NCI-H82 (cell line): ENCODE measurements around the gene PRMT7.

Experiments
- DNase-seq: peaks from one replicate; lab custom pipeline; 2025; lab: John Stamatoyannopoulos, UW

PRMT7 gene

DNA sequence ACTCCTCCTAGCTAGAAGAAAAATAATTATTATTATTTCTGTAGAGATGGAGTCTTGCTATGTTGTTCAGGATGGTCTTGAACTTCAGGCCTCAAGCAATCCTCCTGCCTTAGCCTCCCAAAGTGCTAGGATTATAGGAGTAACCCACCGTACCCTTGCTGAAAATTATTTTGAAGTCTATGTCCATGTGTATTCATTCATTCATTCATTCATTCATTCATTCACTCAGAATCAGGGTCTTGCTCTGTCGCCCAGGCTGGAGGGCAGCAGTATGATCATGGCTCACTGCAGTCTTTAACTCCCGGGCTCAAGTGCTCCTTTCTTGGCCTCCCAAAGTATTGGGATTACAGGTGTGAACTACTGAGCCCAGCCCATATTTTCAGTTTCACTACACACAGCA, 4.2 kb upstream of the PRMT7 start:
- DNase-seq: no peak

- DNase-seq: no peak
Observed at GRCh38 chr16:68309799-68310198, 1.0 kb upstream of the PRMT7 start.

- DNase-seq: no peak
Observed at GRCh38 chr16:68310437-68310773, 414 bp upstream of the PRMT7 start.

DNA sequence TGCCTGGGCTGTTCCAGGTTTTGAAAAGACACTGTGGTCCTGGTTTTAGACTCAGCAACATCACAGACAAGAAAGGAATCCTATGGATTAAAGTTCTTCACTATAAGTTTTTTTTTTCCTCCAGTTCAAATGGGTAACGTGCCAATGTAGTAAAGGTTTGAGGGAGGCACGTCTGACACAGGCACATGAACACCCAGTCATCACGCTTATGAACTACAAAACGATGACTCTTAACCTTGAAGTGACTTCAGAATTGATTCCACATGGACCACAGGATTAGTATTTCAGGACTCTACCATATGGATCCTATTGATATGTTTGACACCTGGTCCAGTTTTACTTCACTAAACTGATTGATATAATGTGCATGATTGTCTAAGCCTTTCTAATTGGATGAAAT, 2.3 kb downstream of the PRMT7 start:
- DNase-seq: peak; percentile 96

DNA sequence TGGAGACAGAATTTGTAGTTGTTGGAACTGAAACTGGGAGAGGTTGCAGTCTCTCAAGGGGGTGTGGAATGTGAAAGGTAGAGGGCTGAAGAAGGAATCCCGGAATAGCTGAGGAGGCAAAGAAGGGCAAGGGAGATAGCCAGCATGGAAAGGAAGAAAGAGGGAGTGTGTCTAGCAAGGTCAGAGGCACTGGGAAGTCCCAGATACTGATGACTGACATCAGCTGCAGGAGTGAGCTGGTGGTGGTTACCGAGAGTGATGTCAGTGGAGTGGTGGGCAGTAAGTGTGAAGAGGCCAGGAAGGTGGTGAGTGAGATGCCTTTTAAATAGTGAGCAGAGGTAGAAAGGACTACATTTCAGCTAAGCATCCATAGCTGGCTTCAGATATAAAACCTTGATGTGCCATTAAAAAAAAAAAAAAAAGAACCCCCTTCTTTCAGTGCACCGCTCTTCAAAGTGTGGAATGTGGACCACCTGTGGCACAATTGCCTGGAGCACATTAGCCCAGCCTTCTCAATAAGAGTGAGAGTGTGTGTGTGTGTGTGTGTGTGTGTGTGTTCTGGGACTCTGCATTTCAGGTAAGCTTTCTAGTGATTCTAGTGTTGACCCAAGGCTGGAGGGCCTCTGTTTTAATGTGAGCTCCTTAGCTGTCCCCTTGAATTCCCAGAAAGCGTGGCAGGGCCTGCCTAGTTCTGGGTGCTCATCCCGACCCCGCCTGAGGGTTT, 8.5 kb downstream of the PRMT7 start:
- DNase-seq: no peak

- no peak for DNase-seq
Observed at GRCh38 chr16:68324336-68324735, 13.5 kb downstream of the PRMT7 start.

- no peak for DNase-seq
Observed at GRCh38 chr16:68324780-68325357, 14.1 kb downstream of the PRMT7 start.

- peak; percentile 88 for DNase-seq
Observed at GRCh38 chr16:68328151-68328859, 17.5 kb downstream of the PRMT7 start.

DNA sequence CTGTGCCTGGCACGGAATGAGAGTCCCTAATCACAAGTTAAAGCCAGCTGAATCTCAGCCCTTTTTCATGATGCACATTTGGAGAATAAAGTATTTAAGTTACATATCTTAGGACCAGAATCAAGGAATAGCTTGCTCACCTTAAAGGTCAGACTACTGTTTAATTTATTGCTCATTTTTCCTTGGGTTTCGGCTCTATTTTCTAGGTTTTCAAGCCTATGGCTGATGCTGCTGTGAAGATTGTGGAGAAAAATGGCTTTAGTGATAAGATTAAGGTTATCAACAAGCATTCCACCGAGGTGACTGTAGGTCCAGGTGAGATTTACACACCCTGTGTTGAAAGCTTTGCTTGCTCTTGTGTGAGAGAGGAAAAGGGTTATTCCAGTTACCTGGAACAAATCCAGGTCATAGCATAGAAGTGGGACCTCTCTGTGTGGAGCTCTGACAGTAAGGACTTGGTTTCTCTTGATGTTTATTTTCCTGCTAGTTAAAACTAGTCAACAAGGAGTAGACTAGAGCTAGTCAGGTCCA, 18.1 kb downstream of the PRMT7 start:
- no peak for DNase-seq

DNA sequence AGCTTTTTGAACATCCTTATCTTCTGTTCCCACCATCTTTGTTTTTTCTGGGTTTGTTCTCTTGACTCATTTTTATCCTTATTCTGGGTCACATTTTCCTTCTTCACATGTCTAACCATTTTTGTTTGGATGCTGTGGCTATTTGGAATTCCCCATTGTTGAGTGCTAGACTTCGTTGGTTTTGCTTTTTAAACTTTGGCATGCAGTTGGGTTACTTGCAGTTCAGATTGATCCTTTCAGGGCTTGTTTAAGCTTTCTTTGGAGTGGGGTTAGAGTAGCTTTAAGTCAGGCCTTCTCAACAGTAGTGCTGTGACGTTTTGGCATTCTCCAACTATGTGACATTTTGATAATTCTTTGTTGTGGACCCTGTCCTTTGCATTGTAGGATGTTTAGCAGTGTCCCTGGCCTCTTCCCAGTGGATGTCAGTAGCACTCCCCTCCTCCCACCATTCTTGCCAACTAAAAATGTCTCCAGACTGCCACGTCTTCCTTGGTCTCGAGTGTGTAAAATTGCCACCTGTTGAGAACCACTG, 21.1 kb downstream of the PRMT7 start:
- no peak for DNase-seq

DNA sequence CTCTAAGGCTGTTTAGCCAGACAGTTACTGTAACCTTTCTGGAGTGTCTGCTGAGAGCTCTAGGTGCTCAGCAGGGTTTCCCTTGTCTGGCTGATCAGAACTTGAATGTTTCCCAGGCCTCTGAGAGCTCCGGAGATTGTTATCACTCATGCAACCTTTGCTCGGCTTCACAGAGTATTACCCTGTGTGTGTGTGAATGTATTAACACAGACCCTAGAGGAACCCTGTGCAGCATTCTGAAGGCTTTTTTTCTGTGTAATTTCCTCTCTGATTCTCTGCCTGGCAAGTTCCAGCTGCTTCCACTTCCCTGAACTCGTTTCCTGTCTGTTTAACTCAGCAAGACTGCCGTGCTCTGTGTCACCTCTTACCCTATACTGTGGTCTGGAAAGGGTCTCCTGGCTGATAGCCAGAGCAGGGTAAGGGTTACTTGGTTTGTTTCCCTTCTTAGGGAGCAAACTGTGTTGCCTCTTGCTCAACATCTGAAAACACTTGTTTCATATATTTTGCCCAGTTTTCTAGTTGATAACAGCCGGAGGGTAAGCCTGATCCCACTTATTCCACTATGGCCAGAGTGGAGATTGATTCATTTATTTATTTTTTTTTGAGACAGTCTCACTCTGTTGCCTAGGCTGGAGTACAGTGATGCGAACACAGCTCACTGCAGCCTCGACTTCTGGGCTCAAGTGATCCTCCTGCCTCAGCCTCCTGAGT, 21.7 kb downstream of the PRMT7 start:
- no peak for DNase-seq

DNA sequence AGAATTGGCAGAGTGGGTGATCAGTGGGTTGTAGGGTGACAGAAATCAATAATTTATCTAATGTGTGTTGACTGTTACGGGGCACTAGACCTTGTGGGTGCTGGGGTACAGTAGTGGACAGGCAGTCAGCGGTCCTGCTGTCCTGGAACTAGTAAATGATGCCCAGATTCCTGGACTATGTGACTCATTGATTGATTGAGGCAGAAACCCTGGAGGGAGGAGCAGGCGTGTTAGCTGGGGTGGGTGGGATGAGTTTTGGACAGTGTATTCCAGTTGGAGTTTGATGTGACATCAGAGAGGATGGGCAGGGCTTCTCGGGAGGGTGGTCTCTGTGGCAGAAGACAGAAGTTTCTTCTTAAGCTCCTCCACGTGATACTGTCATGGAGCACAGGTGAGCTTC, 24.4 kb downstream of the PRMT7 start:
- no peak for DNase-seq

GRCh38 chr16:68338326-68339119, 27.7 kb downstream of the PRMT7 start:
- no peak for DNase-seq

GRCh38 chr16:68339214-68339613, 28.4 kb downstream of the PRMT7 start:
- DNase-seq: no peak

DNA sequence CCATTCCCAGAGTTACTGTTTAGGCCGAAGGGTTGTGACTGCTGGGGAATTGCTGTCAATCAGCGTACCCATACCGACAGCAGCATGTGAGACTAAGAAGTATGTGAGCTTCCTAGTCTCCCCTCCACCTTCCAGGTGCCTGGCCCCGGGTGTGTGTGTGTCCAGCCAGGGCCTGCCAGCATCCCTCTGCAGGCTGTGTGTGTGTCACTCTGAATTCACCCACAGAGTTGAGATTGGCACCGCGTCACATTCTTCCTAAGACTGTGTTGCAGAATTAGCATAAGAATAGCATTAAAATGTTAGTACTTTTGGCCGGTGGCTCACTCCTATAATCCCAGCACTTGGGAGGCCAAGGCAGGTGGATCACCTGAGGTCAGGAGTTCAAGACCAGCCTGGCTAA, 31.8 kb downstream of the PRMT7 start:
- no peak for DNase-seq

DNA sequence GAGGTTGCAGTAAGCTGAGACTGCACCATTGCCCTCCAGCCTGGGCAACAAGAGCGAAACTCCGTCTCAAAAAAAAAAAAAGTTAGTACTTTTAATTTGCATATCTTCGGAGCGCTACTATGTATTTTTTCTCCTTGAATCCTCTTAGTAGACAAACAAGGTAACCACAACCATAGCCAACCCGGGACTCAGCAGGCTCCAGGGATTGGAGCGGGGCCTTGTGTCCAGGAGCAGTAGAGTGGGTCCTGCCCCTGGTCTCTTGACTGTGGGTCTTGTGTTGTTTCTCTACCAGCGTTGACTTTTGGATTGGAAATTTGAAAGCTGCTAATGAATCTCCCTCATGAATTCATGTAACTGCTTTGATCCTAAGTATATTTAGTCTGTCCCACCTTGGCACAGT, 32.3 kb downstream of the PRMT7 start:
- DNase-seq: no peak

DNA sequence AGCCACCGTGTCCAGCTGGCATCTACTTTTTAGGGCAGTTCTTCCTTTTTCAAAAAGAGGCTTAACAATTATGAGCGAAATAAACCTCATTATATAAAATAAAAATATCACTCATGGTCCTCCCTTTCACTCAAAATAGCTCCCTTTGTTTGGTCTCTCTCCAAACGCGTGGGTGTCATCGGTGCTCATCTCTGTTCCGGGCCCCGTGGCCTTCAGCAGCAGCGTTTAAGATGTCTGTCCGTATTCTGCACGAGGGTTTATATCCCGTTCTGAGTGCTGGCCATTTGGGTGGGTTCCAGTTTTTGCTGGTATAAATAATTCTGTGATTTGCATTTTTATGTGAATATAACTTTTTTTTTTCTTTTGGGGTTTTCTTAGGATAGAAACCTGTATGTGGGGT, 33.4 kb downstream of the PRMT7 start:
- DNase-seq: no peak

DNA sequence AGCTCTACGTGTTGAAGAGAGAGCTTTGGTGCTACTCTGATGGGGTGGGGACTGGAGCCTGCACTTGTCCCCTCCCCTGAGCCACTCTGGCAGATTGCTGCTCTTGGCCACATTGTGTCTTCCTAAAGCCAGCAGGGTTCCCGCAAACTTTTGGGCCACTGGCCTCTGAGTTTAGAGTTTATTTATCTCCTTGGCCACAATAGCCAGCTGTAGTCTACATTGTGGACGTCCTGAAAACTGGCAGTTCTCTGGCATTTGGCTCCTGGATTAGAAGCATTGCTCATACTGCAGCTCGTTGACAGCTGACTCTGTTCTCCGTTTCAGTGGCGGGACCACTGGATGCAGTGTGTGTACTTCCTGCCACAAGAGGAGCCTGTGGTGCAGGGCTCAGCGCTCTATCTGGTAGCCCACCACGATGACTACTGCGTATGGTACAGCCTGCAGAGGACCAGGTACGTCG, 34.6 kb downstream of the PRMT7 start:
- DNase-seq: no peak

DNA sequence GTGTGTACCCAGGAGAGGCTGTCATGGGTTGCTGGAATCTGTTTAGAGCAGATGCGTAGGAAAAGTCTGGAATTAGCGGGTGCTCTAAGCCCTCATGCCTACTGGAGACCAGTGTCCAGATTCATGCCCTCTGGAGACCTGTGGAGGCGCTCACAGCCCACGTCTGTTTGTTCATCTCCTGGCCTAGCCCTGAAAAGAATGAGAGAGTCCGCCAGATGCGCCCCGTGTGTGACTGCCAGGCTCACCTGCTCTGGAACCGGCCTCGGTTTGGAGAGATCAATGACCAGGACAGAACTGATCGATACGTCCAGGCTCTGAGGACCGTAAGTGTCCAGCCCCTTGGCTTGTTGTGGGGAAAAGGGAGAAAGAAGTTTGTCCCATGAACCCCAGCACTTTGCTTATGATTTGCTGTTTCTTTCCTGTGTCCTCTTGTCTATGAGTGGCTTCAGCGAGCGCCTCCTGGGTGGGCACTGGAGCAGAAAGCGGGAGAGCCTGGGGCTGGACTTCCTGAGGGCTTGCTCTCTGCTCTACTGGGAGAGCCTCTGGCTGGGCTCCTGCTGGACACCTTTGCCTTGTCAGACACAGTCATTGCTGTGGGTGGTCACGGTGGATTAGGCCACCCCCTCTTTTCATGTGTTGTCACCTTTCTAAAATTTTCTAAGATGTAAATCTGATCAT, 35.3 kb downstream of the PRMT7 start:
- DNase-seq: no peak

GRCh38 chr16:68346892-68347480, 36.2 kb downstream of the PRMT7 start:
- DNase-seq: no peak
